Neural cell (in vitro differentiated cells): ENCODE measurements around the gene SLC6A3. TPM values are rescaled to one million over a fixed set of nuclear protein-coding genes. Genes with fewer than 3 reads are reported as not detected.

Source experiments
- H2AFZ ChIP-seq: fragments of 200-600, 300-800 bp; sonication (generic), shearing (Covaris generic); 2 replicates; pipeline ENCODE4 v1.6.0; 2014; ENCODE audit warnings: low read depth, mild to moderate bottlenecking, antibody characterized with exemption, low read length, moderate library complexity
- H3F3A ChIP-seq: fragments of 200-600 bp; shearing (Covaris generic); 2 replicates; pipeline ENCODE4 v1.6.1; 2016; ENCODE audit warnings: mild to moderate bottlenecking, moderate library complexity, mixed read lengths, antibody characterized with exemption, low read length; ENCODE audit not compliant: insufficient read depth, poor library complexity, severe bottlenecking
- H3K27ac ChIP-seq: fragments of 200-600, 300-800 bp; sonication (generic), shearing (Covaris generic); 2 replicates; pipeline ENCODE4 v1.5.1; 2014; ENCODE audit warnings: mild to moderate bottlenecking, low read length, moderate library complexity
- H3K27me3 ChIP-seq: fragments of 300-800, 200-600 bp; sonication (generic), shearing (Covaris generic); 2 replicates; pipeline ENCODE4 v1.6.0; 2014; ENCODE audit warnings: mild to moderate bottlenecking, low read depth, low read length, moderate library complexity; ENCODE audit not compliant: insufficient read depth
- H3K36me3 ChIP-seq: fragments of 300-800, 200-600 bp; sonication (generic), shearing (Covaris generic); 2 replicates; pipeline ENCODE4 v1.5.1; 2014; ENCODE audit warnings: mild to moderate bottlenecking, antibody characterized with exemption, low read length, moderate library complexity; ENCODE audit not compliant: insufficient read depth
- H3K4me2 ChIP-seq: fragments of 300-800, 200-600 bp; sonication (generic), shearing (Covaris generic); 2 replicates; pipeline ENCODE4 v1.6.0; 2014; ENCODE audit warnings: mild to moderate bottlenecking, low read length
- H3K4me3 ChIP-seq: fragments of 300-800, 200-600 bp; sonication (generic), shearing (Covaris generic); 2 replicates; pipeline ENCODE4 v1.5.1; 2014; ENCODE audit warnings: mild to moderate bottlenecking, low read length, moderate library complexity
- H3K79me2 ChIP-seq: fragments of 200-600 bp; shearing (Covaris generic); replicated peaks from 2 replicates; pipeline ENCODE4 v1.6.0; 2014; ENCODE audit warnings: mild to moderate bottlenecking, low read length, moderate library complexity; ENCODE audit not compliant: insufficient read depth
- H3K9ac ChIP-seq: fragments of 300-800, 200-600 bp; sonication (generic), shearing (Covaris generic); 2 replicates; pipeline ENCODE4 v1.6.1; 2016; ENCODE audit warnings: mild to moderate bottlenecking, low read length, mixed read lengths
- H3K9me2 ChIP-seq: fragments of 200-600 bp; shearing (Covaris generic); 2 replicates; pipeline ENCODE4 v1.6.1; 2016; ENCODE audit warnings: mild to moderate bottlenecking, low read length, mixed read lengths; ENCODE audit not compliant: insufficient read depth
- H3K9me3 ChIP-seq: fragments of 200-600, 300-800 bp; sonication (generic), shearing (Covaris generic); 2 replicates; pipeline ENCODE4 v1.6.1; 2016; ENCODE audit warnings: mild to moderate bottlenecking, mixed run types, low read length, moderate library complexity, mixed read lengths
- H4K20me1 ChIP-seq: fragments of 200-600 bp; shearing (Covaris generic); 2 replicates; pipeline ENCODE4 v1.6.1; 2016; ENCODE audit warnings: mild to moderate bottlenecking, mixed run types; ENCODE audit not compliant: insufficient read depth
- EP300 ChIP-seq: fragments of 450-650 bp; conservative IDR thresholded peaks from 2 replicates; pipeline ENCODE4 v1.6.1; 2014; ENCODE audit warnings: antibody characterized with exemption, mild to moderate bottlenecking, moderate library complexity; ENCODE audit not compliant: poor library complexity, severe bottlenecking
- EZH2 ChIP-seq: fragments of 200-600, 300-800 bp; shearing (Covaris generic), sonication (generic); IDR thresholded peaks from 2 replicates; pipeline ENCODE4 v1.6.1; 2014; ENCODE audit warnings: antibody characterized with exemption, low read length, borderline replicate concordance, mild to moderate bottlenecking; ENCODE audit not compliant: insufficient read depth, poor library complexity, severe bottlenecking
- MXI1 ChIP-seq: fragments of 450-650 bp; conservative IDR thresholded peaks from 2 replicates; pipeline ENCODE4 v1.6.1; 2014; ENCODE audit warnings: antibody characterized with exemption, mild to moderate bottlenecking; ENCODE audit not compliant: poor library complexity, severe bottlenecking
- POLR2AphosphoS5 ChIP-seq: IDR thresholded peaks from 2 replicates; pipeline ENCODE4 v1.6.1; 2012
- RAD21 ChIP-seq: fragments of 450-650 bp; conservative IDR thresholded peaks from 2 replicates; pipeline ENCODE4 v1.6.1; 2014; ENCODE audit warnings: antibody characterized with exemption, mild to moderate bottlenecking, moderate library complexity
- SMC3 ChIP-seq: fragments of 450-650 bp; conservative IDR thresholded peaks from 2 replicates; pipeline ENCODE4 v1.6.1; 2014; ENCODE audit warnings: antibody characterized with exemption, mild to moderate bottlenecking, moderate library complexity; ENCODE audit not compliant: poor library complexity
- TAF1 ChIP-seq: IDR thresholded peaks from 2 replicates; pipeline ENCODE4 v1.6.1; 2012; ENCODE audit warnings: low read depth
- polyA plus RNA-seq: library from polyadenylated mRNA; depleted of rRNA; stranded (reverse); fragments of >200 nt; gene quantifications from 2 replicates; pipeline ENCODE4 v1.2.3, GENCODE V29; 2014
- TF ChIP-seq, protein P1 (sequence below): IDR thresholded peaks from 2 replicates; pipeline ENCODE4 v1.6.1; 2012; ENCODE audit warnings: borderline replicate concordance
- TF ChIP-seq, protein P2 (sequence below): fragments of 450-650 bp; IDR thresholded peaks from 2 replicates; pipeline ENCODE4 v1.5.1; 2014; ENCODE audit warnings: antibody characterized with exemption, mild to moderate bottlenecking, moderate library complexity; ENCODE audit not compliant: poor library complexity, severe bottlenecking

Gene SLC6A3
- polyA plus RNA-seq, 1 donor from 2014 or later: 0.77 TPM

DNA sequence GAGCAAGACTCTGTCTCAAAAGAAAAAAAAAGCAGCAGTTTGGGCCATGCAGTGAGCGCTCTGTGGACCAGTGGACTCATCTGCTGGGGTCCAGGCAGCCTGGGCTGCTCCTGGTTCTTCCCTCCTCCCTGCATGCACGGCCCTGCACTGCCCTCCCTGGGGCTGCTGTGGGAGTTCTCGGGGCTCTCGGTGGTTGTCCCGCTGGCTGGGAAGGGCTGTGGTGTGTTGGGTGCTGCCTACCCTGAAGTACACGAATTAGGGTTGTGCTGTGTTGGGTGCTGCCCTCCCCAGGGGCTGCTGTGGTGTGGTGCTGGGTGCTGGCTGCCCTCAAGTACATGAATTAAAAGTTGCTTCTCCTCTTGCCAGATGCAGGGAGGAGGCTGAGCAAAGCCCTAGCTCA lies 82.1 kb downstream of the SLC6A3 start:
- H3K79me2 ChIP-seq: no peaks in the 10 kb centered on the region
- H3K36me3 ChIP-seq: no peaks in the 10 kb centered on the region
- no peak for TF ChIP-seq POLR2AphosphoS5
- TF ChIP-seq MXI1: no peak
- no peak for TF ChIP-seq EZH2
- no peak for TF ChIP-seq SMC3
- TF ChIP-seq TAF1: no peak
- TF ChIP-seq RAD21: no peak
- TF ChIP-seq, protein P1, sequence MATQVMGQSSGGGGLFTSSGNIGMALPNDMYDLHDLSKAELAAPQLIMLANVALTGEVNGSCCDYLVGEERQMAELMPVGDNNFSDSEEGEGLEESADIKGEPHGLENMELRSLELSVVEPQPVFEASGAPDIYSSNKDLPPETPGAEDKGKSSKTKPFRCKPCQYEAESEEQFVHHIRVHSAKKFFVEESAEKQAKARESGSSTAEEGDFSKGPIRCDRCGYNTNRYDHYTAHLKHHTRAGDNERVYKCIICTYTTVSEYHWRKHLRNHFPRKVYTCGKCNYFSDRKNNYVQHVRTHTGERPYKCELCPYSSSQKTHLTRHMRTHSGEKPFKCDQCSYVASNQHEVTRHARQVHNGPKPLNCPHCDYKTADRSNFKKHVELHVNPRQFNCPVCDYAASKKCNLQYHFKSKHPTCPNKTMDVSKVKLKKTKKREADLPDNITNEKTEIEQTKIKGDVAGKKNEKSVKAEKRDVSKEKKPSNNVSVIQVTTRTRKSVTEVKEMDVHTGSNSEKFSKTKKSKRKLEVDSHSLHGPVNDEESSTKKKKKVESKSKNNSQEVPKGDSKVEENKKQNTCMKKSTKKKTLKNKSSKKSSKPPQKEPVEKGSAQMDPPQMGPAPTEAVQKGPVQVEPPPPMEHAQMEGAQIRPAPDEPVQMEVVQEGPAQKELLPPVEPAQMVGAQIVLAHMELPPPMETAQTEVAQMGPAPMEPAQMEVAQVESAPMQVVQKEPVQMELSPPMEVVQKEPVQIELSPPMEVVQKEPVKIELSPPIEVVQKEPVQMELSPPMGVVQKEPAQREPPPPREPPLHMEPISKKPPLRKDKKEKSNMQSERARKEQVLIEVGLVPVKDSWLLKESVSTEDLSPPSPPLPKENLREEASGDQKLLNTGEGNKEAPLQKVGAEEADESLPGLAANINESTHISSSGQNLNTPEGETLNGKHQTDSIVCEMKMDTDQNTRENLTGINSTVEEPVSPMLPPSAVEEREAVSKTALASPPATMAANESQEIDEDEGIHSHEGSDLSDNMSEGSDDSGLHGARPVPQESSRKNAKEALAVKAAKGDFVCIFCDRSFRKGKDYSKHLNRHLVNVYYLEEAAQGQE: no peak
- TF ChIP-seq, protein P2, sequence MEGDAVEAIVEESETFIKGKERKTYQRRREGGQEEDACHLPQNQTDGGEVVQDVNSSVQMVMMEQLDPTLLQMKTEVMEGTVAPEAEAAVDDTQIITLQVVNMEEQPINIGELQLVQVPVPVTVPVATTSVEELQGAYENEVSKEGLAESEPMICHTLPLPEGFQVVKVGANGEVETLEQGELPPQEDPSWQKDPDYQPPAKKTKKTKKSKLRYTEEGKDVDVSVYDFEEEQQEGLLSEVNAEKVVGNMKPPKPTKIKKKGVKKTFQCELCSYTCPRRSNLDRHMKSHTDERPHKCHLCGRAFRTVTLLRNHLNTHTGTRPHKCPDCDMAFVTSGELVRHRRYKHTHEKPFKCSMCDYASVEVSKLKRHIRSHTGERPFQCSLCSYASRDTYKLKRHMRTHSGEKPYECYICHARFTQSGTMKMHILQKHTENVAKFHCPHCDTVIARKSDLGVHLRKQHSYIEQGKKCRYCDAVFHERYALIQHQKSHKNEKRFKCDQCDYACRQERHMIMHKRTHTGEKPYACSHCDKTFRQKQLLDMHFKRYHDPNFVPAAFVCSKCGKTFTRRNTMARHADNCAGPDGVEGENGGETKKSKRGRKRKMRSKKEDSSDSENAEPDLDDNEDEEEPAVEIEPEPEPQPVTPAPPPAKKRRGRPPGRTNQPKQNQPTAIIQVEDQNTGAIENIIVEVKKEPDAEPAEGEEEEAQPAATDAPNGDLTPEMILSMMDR: no peak
- no peak for TF ChIP-seq EP300
- H3F3A ChIP-seq: no peaks in the 10 kb centered on the region
- no peak overlapping the region for H3K27ac ChIP-seq
- no peaks in the 10 kb centered on the region for H3K27me3 ChIP-seq
- no peak overlapping the region for H2AFZ ChIP-seq
- H3K4me3 ChIP-seq: no peak overlapping the region
- H3K9ac ChIP-seq: no peak overlapping the region
- no peaks in the 10 kb centered on the region for H3K9me2 ChIP-seq
- H3K4me2 ChIP-seq: no peak overlapping the region
- no peaks in the 10 kb centered on the region for H4K20me1 ChIP-seq
- no peaks in the 10 kb centered on the region for H3K9me3 ChIP-seq

DNA sequence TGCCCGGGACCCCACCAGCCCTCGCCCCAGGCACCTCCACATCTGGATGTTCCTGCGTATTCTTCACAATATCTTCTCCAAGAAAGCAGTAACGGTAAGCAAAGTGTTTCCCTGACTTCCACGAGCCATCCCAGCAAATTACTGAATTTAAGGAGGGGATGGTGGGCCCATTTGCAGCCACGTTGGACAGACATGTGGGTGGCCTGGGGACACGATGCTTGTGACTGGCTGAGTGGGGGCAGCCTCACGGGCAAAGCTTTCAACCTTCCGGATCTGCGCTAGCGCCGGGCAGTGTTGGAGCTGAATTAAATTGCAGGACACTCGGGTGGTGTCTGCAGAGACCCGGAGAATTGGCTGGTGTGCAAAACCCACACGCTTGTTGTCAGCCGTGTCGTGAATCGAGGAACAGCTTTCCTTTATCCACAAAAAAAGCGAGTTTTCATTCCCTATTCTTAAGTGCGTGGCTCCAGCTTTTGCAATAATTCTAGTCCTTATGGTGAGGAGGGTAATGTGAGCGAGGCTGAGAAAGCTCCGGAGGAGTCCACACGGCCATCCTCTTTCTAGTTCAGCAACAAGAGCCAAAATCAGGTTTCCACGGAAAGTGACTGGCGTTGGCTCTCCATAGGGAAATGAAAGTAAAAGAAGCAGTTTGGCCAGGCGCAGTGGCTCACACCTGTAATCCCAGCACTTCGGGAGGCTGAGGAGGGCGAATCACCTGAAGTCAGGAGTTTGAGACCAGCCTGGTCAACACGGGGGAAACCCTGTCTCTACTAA lies 82.8 kb downstream of the SLC6A3 start:
- Histone ChIP-seq H3K9ac (no peak overlapping the region), H3K4me3 (no peak overlapping the region), H3K27ac (no peak overlapping the region), H4K20me1 (no peaks in the 10 kb centered on the region), H3K79me2 (no peaks in the 10 kb centered on the region), H3K9me2 (no peaks in the 10 kb centered on the region), H3K27me3 (no peaks in the 10 kb centered on the region), H3K36me3 (no peaks in the 10 kb centered on the region), H2AFZ (no peak overlapping the region), H3F3A (no peaks in the 10 kb centered on the region), H3K9me3 (no peaks in the 10 kb centered on the region), H3K4me2 (no peak overlapping the region)
- TF ChIP-seq EZH2: no peak
- TF ChIP-seq, protein P1: no peak
- TF ChIP-seq EP300: no peak
- TF ChIP-seq SMC3: no peak
- TF ChIP-seq POLR2AphosphoS5: no peak
- no peak for TF ChIP-seq TAF1
- TF ChIP-seq, protein P2: no peak
- no peak for TF ChIP-seq RAD21
- no peak for TF ChIP-seq MXI1
